Measurements from ENCODE around the gene ZNF691. TPM values are rescaled to one million over a fixed set of nuclear protein-coding genes. Genes with fewer than 3 reads are reported as not detected.
A peak's percentile ranks its signal among the peaks of the same experiment; 100 is the strongest.
"Not testable (repeated sequence)": the region's sequence is repeated elsewhere in the genome, so short reads cannot be mapped to it uniquely, and the experiment has no call there.

Gene ZNF691
- total RNA-seq, 1 donor, result 7.2 TPM

- H3K4me3 ChIP-seq (ENCODE audit: low read depth, low read length), result no peak overlapping the region
- DNase-seq (ENCODE audit: low read depth), result no peak
- no peak for TF ChIP-seq CTCF (IDR thresholded peaks at IDR 0.05; ENCODE audit: insufficient read depth, low read length)
Measured at GRCh38 chr1:42807056-42807668, 39.3 kb upstream of the ZNF691 start.

DNA sequence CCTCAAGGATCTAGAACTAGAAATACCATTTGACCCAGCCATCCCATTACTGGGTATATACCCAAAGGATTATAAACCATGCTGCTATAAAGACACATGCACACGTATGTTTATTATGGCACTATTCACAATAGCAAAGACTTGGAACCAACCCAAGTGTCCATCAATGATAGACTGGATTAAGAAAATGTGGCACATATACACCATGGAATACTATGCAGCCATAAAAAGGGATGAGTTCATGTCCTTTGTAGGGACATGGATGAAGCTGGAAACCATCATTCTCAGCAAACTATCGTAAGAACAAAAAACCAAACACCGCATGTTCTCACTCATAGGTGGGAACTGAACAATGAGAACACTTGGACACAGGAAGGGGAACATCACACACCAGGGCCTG is 31.6 kb upstream of the ZNF691 start:
- DNase-seq (ENCODE audit: low read depth); H3K4me3 ChIP-seq (ENCODE audit: low read depth, low read length): not testable (repeated sequence)

DNA sequence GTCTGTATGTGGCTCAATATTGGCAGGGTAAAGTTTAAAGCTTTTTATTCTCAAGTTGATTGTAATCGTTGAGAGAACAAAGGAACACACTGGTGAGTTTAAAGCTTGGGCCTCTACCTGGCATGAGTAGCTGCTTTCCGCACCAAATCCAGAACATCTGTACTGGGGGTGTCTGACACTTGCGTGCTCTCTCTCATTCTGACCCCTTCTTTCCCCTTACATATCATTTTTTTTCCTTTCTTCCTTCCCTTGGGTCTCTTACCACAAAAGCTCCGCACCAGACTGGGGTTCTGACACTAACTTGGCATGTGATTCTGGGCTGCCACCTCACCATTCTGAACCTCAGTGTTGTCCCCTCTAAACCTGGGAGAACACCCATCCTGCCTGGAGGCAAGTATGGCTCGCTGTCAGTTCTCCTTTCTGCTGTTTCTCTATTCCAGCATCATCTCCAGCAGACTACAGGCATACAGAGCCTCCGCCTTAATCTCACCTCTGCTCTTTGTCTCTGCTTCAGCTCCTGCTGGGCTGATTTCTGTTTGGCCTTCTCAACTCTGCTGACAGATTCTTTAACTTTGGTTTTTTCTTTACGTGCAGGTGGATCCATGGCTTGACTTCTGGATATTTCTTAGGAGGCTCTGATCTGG is 30.4 kb upstream of the ZNF691 start:
- peak; percentile 15 for DNase-seq (ENCODE audit: low read depth)
- TF ChIP-seq CTCF (IDR thresholded peaks at IDR 0.05; ENCODE audit: insufficient read depth, low read length), result no peak
- peak overlapping the region; percentile 83 for H3K4me3 ChIP-seq (ENCODE audit: low read depth, low read length)

DNA sequence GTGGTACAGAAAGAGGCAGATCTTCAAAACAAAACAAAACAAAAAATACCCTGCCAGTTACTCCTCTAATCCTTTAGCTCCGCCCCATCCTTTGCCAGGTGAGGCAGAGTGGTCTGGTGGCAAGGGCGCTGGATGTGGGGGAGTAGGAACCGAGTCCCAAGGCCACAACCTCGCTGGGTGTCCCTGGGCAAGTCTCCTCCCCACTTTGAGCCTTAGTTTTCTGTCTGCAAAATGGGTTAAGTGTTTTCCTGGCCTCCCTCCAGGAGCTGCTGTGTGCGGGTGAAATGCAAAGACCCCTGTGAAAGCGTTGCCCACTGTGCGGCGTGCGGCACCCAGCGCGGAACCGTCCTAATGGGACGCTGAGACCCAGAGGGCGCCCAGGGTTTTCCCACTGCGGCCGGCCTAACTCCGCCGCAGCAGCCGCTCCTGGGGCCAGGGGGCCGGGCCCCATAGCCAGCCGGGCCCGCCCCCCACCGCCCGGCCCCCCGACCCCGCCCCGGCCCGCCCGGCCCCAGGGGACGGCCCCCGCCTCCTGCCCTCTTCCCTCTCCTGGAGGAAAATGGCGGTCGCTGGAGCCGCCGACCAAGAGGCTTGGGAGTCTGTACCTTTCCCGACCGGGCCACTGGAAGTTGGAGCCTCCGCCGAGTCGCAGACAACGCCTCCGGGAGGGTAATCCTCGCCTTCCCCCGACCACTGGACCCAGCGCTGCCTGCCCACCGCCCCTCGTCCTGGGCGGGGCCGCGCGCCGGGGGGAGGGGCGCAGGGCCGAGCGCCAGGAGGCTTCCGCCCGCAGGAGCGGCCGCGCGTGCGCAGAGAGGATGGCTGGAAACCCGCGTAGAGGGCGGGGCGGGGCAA is 29.6 kb upstream of the ZNF691 start, which contains the start of the genes ERMAP and SVBP:
TSS of gene ERMAP (plus strand) at position 538 of the 855 bp plus-strand sequence. CDS start 13,327 bp downstream, outside the sequence.
TSS of gene SVBP (minus strand) at position 813 of the 855 bp plus-strand sequence. CDS start 853 bp downstream, outside the sequence.
- H3K4me3 ChIP-seq (ENCODE audit: low read depth, low read length), result peak within 1 kb of the TSS; percentile 83
- DNase-seq (ENCODE audit: low read depth), result peak; percentile 82
- no peak for TF ChIP-seq CTCF (IDR thresholded peaks at IDR 0.05; ENCODE audit: insufficient read depth, low read length)

DNA sequence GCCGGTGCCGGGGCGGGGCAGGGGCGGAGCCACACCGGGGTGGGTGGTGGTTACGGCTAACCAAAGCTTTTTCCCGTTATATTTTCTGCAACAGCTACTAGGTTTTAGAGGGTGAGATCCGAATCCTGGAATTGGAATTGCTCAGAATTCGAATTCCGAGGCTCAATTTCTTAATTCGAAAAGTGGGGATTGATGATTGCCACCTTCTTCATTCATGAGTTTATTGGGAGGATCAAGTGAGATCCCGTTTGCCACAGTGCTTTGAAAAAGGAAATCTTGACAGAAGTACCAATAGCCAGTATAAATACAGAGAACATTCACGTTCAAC is 29.0 kb upstream of the ZNF691 start:
- no peak for DNase-seq (ENCODE audit: low read depth)
- TF ChIP-seq CTCF (IDR thresholded peaks at IDR 0.05; ENCODE audit: insufficient read depth, low read length), result no peak
- H3K4me3 ChIP-seq (ENCODE audit: low read depth, low read length), result peak overlapping the region; percentile 57

DNA sequence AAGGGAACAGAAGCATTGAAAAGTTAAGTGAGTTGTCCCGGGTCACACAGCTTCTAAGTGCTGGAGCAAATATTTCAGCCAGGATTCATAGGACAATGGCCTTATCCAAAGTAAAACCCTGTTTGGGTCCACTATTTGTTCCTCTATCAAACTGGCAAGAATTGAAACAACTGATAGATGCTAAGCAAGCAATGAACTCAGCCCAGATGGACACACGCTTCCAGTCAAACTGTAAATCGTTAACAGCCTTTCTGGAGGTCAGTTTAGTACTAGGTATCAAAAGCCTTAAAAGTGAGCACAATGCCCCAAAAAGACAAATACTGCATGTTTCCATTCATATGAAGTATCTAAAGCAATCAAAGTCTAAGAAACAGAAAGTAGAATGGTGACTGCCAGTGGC is 28.4 kb upstream of the ZNF691 start:
- TF ChIP-seq CTCF (IDR thresholded peaks at IDR 0.05; ENCODE audit: insufficient read depth, low read length), result no peak
- peak overlapping the region; percentile 57 for H3K4me3 ChIP-seq (ENCODE audit: low read depth, low read length)
- no peak for DNase-seq (ENCODE audit: low read depth)

- TF ChIP-seq CTCF (IDR thresholded peaks at IDR 0.05; ENCODE audit: insufficient read depth, low read length), result no peak
- no peak overlapping the region for H3K4me3 ChIP-seq (ENCODE audit: low read depth, low read length)
- no peak for DNase-seq (ENCODE audit: low read depth)
Measured at GRCh38 chr1:42820813-42821212, 25.6 kb upstream of the ZNF691 start.
